DMS 273 treated with DMSO at 0.1 percent for 48 hours (cell line): ENCODE measurements around the gene DPF1.
"Not testable (repeated sequence)": the region's sequence is repeated elsewhere in the genome, so short reads cannot be mapped to it uniquely, and the experiment has no call there.

Source experiments
- DNase-seq: peaks from one replicate; lab custom pipeline; 2025; lab: John Stamatoyannopoulos, UW

The DPF1 gene

GRCh38 chr19:38250821-38251563 is 27.0 kb upstream of the DPF1 start:
- DNase-seq, result peak; percentile 87

- DNase-seq, result no peak
Observed at GRCh38 chr19:38250428-38250820, 26.4 kb upstream of the DPF1 start.

- DNase-seq, result no peak
Observed at GRCh38 chr19:38248421-38248820, 24.4 kb upstream of the DPF1 start.

- no peak for DNase-seq
Observed at GRCh38 chr19:38247734-38248268, 23.8 kb upstream of the DPF1 start.

GRCh38 chr19:38247126-38247525 is 23.1 kb upstream of the DPF1 start:
- no peak for DNase-seq

GRCh38 chr19:38245826-38246498 is 21.9 kb upstream of the DPF1 start:
- no peak for DNase-seq

- no peak for DNase-seq
Observed at GRCh38 chr19:38243279-38243673, 19.3 kb upstream of the DPF1 start.

- DNase-seq, result no peak
Observed at GRCh38 chr19:38239816-38240215, 15.8 kb upstream of the DPF1 start.

- DNase-seq, result no peak
Observed at GRCh38 chr19:38234615-38235014, 10.6 kb upstream of the DPF1 start.

- DNase-seq, result peak; percentile 4
Observed at GRCh38 chr19:38233740-38234251, 9.8 kb upstream of the DPF1 start.

- DNase-seq, result no peak
Observed at GRCh38 chr19:38231918-38232317, 7.9 kb upstream of the DPF1 start.

GRCh38 chr19:38230506-38231133 is 6.6 kb upstream of the DPF1 start:
- not testable (repeated sequence) for DNase-seq

- DNase-seq, result peak; percentile 50
Observed at GRCh38 chr19:38229585-38230073, 5.6 kb upstream of the DPF1 start.

GRCh38 chr19:38228491-38229439 is 4.7 kb upstream of the DPF1 start:
- no peak for DNase-seq

- no peak for DNase-seq
Observed at GRCh38 chr19:38228005-38228377, 4.0 kb upstream of the DPF1 start.

GRCh38 chr19:38227287-38228004 is 3.4 kb upstream of the DPF1 start:
- DNase-seq, result no peak

GRCh38 chr19:38224863-38225218 is 819 bp upstream of the DPF1 start:
- DNase-seq, result not testable (repeated sequence)

- no peak for DNase-seq
Observed at GRCh38 chr19:38223617-38224013, 407 bp downstream of the DPF1 start.

- no peak for DNase-seq
Observed at GRCh38 chr19:38223119-38223523, 901 bp downstream of the DPF1 start.

- no peak for DNase-seq
Observed at GRCh38 chr19:38221919-38222830, 1.8 kb downstream of the DPF1 start.
